ENCODE data around the gene SLC16A1.

The SLC16A1 gene

GRCh38 chr1:112879834-112880233 lies 76.2 kb downstream of the SLC16A1 start:
- no peak for FAIRE-seq

DNA sequence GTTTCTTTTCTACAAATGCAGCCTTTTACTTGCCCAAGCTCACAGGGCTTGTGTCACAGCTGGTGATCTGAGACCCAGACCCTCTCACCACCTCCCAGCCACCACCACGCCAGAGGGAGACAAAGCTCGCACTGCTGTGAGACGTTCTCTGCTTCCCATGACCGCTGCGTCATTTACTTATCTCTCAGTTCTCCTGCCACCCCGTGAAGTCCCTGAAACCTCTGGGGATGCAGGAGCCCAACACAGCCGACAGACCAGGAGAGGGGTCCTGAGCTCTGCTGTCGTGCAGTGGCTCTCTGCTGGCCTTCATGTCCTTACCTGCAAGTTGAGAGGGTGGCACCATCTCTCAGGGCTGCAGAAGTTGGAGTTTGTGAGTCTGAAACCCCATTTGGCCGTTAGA lies 77.7 kb downstream of the SLC16A1 start:
- FAIRE-seq = no peak

GRCh38 chr1:112877750-112878149 lies 78.2 kb downstream of the SLC16A1 start:
- no peak for FAIRE-seq

DNA sequence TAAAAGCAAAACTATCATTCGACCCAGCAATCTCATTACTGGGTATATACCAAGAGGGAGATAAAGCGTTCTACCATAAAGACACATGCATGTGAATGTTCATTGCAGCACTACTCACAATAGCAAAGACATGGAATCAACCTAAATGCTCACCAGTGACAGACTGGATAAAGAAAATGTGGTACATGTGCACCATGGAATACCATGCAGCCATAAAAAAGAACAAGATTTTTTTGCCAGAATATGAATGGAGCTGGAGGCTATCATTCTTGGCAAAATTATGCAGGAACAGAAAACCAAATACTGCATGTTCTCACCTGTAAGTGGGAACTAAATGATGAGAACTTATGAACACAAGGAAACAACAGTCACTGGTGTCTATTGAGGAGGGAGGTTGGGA lies 79.7 kb downstream of the SLC16A1 start:
- FAIRE-seq = no peak

GRCh38 chr1:112872551-112872962 lies 83.4 kb downstream of the SLC16A1 start:
- no peak for FAIRE-seq

DNA sequence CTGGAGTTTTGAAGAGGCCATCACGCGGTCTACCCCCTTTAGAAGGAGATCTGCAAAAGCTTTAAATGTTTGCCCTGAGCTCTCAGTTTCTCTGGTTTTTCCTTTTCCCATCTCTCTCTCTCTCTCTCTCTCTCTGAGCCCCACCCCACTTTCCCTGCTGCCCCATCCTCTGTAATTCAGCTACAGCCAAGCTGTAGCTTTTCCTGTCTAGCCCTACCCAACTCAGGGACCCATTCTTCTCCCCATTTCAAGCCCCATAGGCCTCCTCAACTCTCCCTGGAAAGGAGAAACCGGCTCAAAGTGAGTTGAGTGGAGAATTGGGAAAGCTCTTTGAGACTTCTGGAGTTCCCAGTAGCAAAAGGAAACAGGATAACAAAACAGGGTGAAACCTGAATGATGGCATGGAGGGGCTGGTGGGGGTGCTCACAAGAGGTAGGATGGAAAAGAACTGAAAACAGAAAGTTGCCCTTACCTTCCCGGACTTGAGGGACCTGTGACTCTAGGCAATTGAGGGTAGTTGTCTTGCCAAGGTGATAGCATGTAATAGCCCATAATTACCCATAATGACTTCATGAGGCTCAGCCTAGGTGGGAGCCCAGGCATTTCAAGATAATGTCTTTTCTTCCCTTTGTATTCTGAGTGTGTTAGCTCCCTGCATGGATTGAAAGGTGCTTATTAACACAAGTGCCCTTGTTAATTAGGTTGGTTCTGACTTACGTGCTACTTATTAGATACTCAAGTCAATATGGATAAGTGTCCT lies 84.9 kb downstream of the SLC16A1 start:
- no peak for FAIRE-seq

GRCh38 chr1:112869895-112870294 lies 86.1 kb downstream of the SLC16A1 start:
- FAIRE-seq = no peak

DNA sequence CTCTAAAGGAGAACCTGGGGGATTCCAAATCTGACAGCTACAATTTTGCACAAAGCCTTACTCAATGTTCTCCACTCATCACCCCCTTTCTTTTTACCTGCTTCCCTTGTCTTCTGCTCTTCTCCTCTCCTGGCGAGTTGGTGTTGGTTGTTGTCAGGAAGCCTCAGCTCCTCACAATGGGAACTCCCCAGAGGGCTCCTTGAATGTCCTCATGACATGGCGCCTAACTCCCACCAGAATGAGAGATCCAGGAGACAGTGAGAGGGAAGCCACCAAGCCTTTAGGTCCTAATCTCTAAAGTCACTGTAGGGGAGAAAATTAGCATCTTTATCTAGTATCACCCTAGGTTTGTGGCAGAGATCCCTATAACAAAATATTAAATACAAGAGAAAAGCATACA lies 87.8 kb downstream of the SLC16A1 start:
- no peak for FAIRE-seq

- no peak for FAIRE-seq
Observed at GRCh38 chr1:112866981-112867380, 89.0 kb downstream of the SLC16A1 start.

GRCh38 chr1:112866151-112866550 lies 89.8 kb downstream of the SLC16A1 start:
- FAIRE-seq = no peak

- no peak for FAIRE-seq
Observed at GRCh38 chr1:112862753-112863426, 93.1 kb downstream of the SLC16A1 start.

All from A204.1 (cell line).